AML-193 (cell line): ENCODE results near the gene HNRNPK.
A peak's percentile ranks its signal among the peaks of the same experiment; 100 is the strongest.
"Not testable (repeated sequence)": the region's sequence is repeated elsewhere in the genome, so short reads cannot be mapped to it uniquely, and the experiment has no call there.

Experiments used
- DNase-seq, 2 experiments: peaks; one replicate each; lab custom pipeline; 2025; lab: John Stamatoyannopoulos, UW

Gene HNRNPK

GRCh38 chr9:83976372-83976771, 3.6 kb downstream of the HNRNPK start:
- no peak for DNase-seq

- no peak for DNase-seq
These were observed 4.7 kb downstream of the HNRNPK start for GRCh38 chr9:83975300-83975699.

GRCh38 chr9:83972286-83972685, 7.7 kb downstream of the HNRNPK start:
- peak; percentile 20 to 52 for DNase-seq

GRCh38 chr9:83971485-83971884, 8.5 kb downstream of the HNRNPK start:
- no peak for DNase-seq

- DNase-seq = no peak
These were observed 10.4 kb downstream of the HNRNPK start for GRCh38 chr9:83969602-83970001.

GRCh38 chr9:83967073-83967472, 12.9 kb downstream of the HNRNPK start:
- DNase-seq = no peak

GRCh38 chr9:83966209-83966582, 13.8 kb downstream of the HNRNPK start:
- no peak for DNase-seq

GRCh38 chr9:83965350-83966208, 14.4 kb downstream of the HNRNPK start:
- no peak for DNase-seq

- DNase-seq = no peak
These were observed 15.1 kb downstream of the HNRNPK start for GRCh38 chr9:83964973-83965349.

GRCh38 chr9:83962165-83962564, 17.9 kb downstream of the HNRNPK start:
- no peak for DNase-seq

- DNase-seq = peak in 1 of 2 experiments; percentile 27
These were observed 19.0 kb downstream of the HNRNPK start for GRCh38 chr9:83960991-83961390.

GRCh38 chr9:83959061-83959460, 21.0 kb downstream of the HNRNPK start:
- DNase-seq = no peak

GRCh38 chr9:83957248-83957513, 22.8 kb downstream of the HNRNPK start:
- DNase-seq = no peak

GRCh38 chr9:83956436-83957247, 23.4 kb downstream of the HNRNPK start:
- DNase-seq = no peak

- no peak for DNase-seq
These were observed 24.0 kb downstream of the HNRNPK start for GRCh38 chr9:83956086-83956435.

GRCh38 chr9:83948096-83948495, 31.9 kb downstream of the HNRNPK start:
- DNase-seq = not testable (repeated sequence)

GRCh38 chr9:83940590-83941303, 39.3 kb downstream of the HNRNPK start:
- no peak for DNase-seq

- DNase-seq = peak; percentile 50 to 66
These were observed 42.1 kb downstream of the HNRNPK start for GRCh38 chr9:83937861-83938455.

- DNase-seq = no peak
These were observed 43.5 kb downstream of the HNRNPK start for GRCh38 chr9:83936523-83936922.

- DNase-seq = no peak
These were observed 44.6 kb downstream of the HNRNPK start for GRCh38 chr9:83935276-83935935.

GRCh38 chr9:83934569-83935275, 45.3 kb downstream of the HNRNPK start:
- DNase-seq = peak; percentile 70 to 80
